K562 (cell line): Measurements from ENCODE around the gene TP53BP1. TPM values are rescaled to one million over a fixed set of nuclear protein-coding genes. Genes with fewer than 3 reads are reported as not detected.

ENCODE experiments used
- ATAC-seq: fragments of 200-7000 bp; cut with Tn5 transposase; 3 replicates; pipeline ENCODE4 v1.9.1; 2020; ENCODE audit warnings: moderate library complexity
- BruUV-seq: library from RNA; stranded (reverse); fragments of 400-500 nt; replicated peaks from 2 replicates; lab custom pipeline; 2021; lab: Mats Ljungman, UMichigan
- CTCF ChIA-PET: fragments of 300-600 bp; formaldehyde crosslinking; extraction: SDS; loops from one replicate; lab custom pipeline; 2021; ENCODE audit warnings: low intra/inter-chr PET ratio; lab: Yijun Ruan, JAX
- POLR2A ChIA-PET: fragments of 300-600, 350-650 bp; sonication (Branson Sonifier 250); formaldehyde crosslinking; extraction: SDS; loops from one replicate; lab custom pipeline; 2021; ENCODE audit warnings: antibody characterized with exemption, inconsistent platforms; lab: Yijun Ruan, JAX
- DNase-seq, 4 experiments: peaks; one replicate each; pipeline versions ENCODE4 v3.0.0 to v3.0.0-alpha.2; 2011 to 2018; ENCODE audit warnings: low spot score in 3 of 4, mixed read lengths in 3 of 4; ENCODE audit errors: extremely low read depth in 1 of 4
- FAIRE-seq: peaks from 2 replicates; lab custom pipeline; 2011; peaks lifted over from hg19 to GRCh38; lab: Jason Lieb, UNC
- H2AFZ ChIP-seq: 2 replicates; pipeline ENCODE4 v1.6.0; 2011; ENCODE audit warnings: low read depth, low read length, control low read depth, inconsistent platforms
- H3K27ac ChIP-seq: fragments of 200-600 bp; 3 replicates; pipeline ENCODE4 v1.8.0; 2011; ENCODE audit warnings: low read depth, mild to moderate bottlenecking, control low read depth, inconsistent platforms, low read length, moderate library complexity, mixed read lengths; ENCODE audit errors: extremely low read depth
- H3K27me3 ChIP-seq, 2 experiments: fragments of 300-600 bp in 1 of 2; 2 replicates in 1 of 2; 3 replicates in 1 of 2; pipeline versions ENCODE4 v1.6.0 to v1.8.0; 2011; ENCODE audit warnings: inconsistent platforms in 2 of 2, low read length in 2 of 2, mild to moderate bottlenecking in 1 of 2, mixed read lengths in 1 of 2, moderate library complexity in 1 of 2; ENCODE audit not compliant: control insufficient read depth in 2 of 2, insufficient read depth in 2 of 2
- H3K36me3 ChIP-seq: fragments of 300-600 bp; 3 replicates; pipeline ENCODE4 v1.8.0; 2011; ENCODE audit warnings: mild to moderate bottlenecking, low read length, inconsistent platforms; ENCODE audit not compliant: control insufficient read depth, insufficient read depth
- H3K4me1 ChIP-seq, 2 experiments: fragments of 200-600 bp in 1 of 2; replicated peaks in 1 of 2; 2 replicates in 1 of 2; 3 replicates in 1 of 2; pipeline versions ENCODE4 v1.5.1 to v1.8.0; 2011; ENCODE audit warnings: inconsistent platforms in 2 of 2, low read length in 2 of 2, mild to moderate bottlenecking in 1 of 2, mixed read lengths in 1 of 2, moderate library complexity in 1 of 2; ENCODE audit not compliant: control insufficient read depth in 2 of 2, insufficient read depth in 2 of 2
- H3K4me2 ChIP-seq: 2 replicates; pipeline ENCODE4 v1.6.1; 2011; ENCODE audit warnings: low read length, control low read depth, inconsistent platforms, mixed read lengths; ENCODE audit not compliant: insufficient read depth
- H3K4me3 ChIP-seq: fragments of 200-600 bp; sonication (generic), shearing (Covaris generic); 2 replicates; pipeline ENCODE4 v1.5.1; 2016; ENCODE audit warnings: control low read depth, inconsistent platforms
- H3K79me2 ChIP-seq: fragments of 200-600 bp; 3 replicates; pipeline ENCODE4 v1.8.0; 2011; ENCODE audit warnings: low read length, inconsistent platforms; ENCODE audit not compliant: control insufficient read depth, insufficient read depth
- H3K9ac ChIP-seq, 2 experiments: 2 replicates each; pipeline versions ENCODE4 v1.6.0 to v1.6.1; 2011; ENCODE audit warnings: low read depth in 2 of 2, low read length in 2 of 2, control low read depth in 1 of 2, inconsistent platforms in 1 of 2, mild to moderate bottlenecking in 1 of 2, mixed read lengths in 1 of 2; ENCODE audit not compliant: insufficient read depth in 1 of 2
- H3K9me1 ChIP-seq: one replicate; pipeline ENCODE4 v1.6.0; 2011; ENCODE audit warnings: inconsistent platforms, mild to moderate bottlenecking, low read length, moderate library complexity; ENCODE audit not compliant: control insufficient read depth, insufficient read depth
- H3K9me3 ChIP-seq: replicated peaks from 2 replicates; pipeline ENCODE4 v1.5.1; 2011; ENCODE audit warnings: low read depth, low read length, inconsistent platforms; ENCODE audit not compliant: control insufficient read depth, insufficient read depth
- H4K20me1 ChIP-seq: replicated peaks from 2 replicates; pipeline ENCODE4 v1.6.1; 2011; ENCODE audit warnings: low read length, inconsistent platforms, mixed read lengths; ENCODE audit not compliant: control insufficient read depth, insufficient read depth
- HMG20B ChIP-seq: fragments of 250-450 bp; sonication (Bioruptor Pico); IDR thresholded peaks from 2 replicates; pipeline ENCODE4 v1.5.0; 2021; ENCODE audit warnings: mild to moderate bottlenecking
- HNRNPLL ChIP-seq: fragments of 200-400 bp; formaldehyde crosslinking; IDR thresholded peaks from 2 replicates; pipeline ENCODE4 v1.6.1; 2017; ENCODE audit warnings: low read length, low read depth, mild to moderate bottlenecking; ENCODE audit not compliant: poor library complexity, severe bottlenecking
- KAT8 ChIP-seq: fragments of 450-650 bp; IDR thresholded peaks from 2 replicates; pipeline ENCODE4 v1.6.1; 2016; ENCODE audit warnings: low read depth, mild to moderate bottlenecking
- MAFK ChIP-seq: IDR thresholded peaks from 2 replicates; pipeline ENCODE4 v1.6.1; 2011; ENCODE audit warnings: low read length, improper control_type of control experiment
- NCOA6 ChIP-seq: fragments of 450-650 bp; IDR thresholded peaks from 2 replicates; pipeline ENCODE4 v1.6.1; 2017; ENCODE audit warnings: mild to moderate bottlenecking
- RAD21 ChIP-seq, 2 experiments: fragments of 250-450 bp in 1 of 2; fragments of 450-650 bp in 1 of 2; sonication (Bioruptor Pico) in 1 of 2; formaldehyde crosslinking in 1 of 2; IDR thresholded peaks in 1 of 2; conservative IDR thresholded peaks in 1 of 2; 2 replicates each; pipeline versions ENCODE4 v1.4.0 to v1.8.0; 2020 to 2022; ENCODE audit warnings: mild to moderate bottlenecking in 2 of 2, moderate library complexity in 1 of 2
- SMC3 ChIP-seq: conservative IDR thresholded peaks from 2 replicates; pipeline ENCODE4 v1.6.1; 2011; ENCODE audit warnings: low read depth, low read length, improper control_type of control experiment; ENCODE audit not compliant: insufficient read depth
- WGBS: fragments of 100-300 bp; shearing (Covaris generic); methylation state at CpG from one replicate; pipeline ENCODE4 v1.1.6; 2016; ENCODE audit warnings: low coverage, mixed read lengths; ENCODE audit not compliant: insufficient coverage; ENCODE audit errors: missing lambda C conversion rate; 5-methylcytosine and 5-hydroxymethylcytosine counted together
- in situ Hi-C: fragments of 300-500 bp; cut with MboI; formaldehyde crosslinking; loops from 4 replicates; pipeline ENCODE4 v1.15.0; 2018; ENCODE audit warnings: inconsistent platforms, mixed read lengths
- intact Hi-C: fragments of 100-400 bp; cut with micrococcal nuclease; formaldehyde crosslinking; loops from 2 replicates; pipeline ENCODE4 v1.14.2; 2022
- polyA plus RNA-seq, 8 experiments: library from polyadenylated mRNA; depleted of rRNA in 4 of 8; stranded (reverse) in 5 of 8; unstranded in 3 of 8; fragments of >200 nt; fragmentation: Nextera tagmentation in 2 of 8; fragmentation: Illumina TruSeq in 1 of 8; extraction: Ambion mirVana in 2 of 8; extraction: Trizol in 1 of 8; gene quantifications; 2 replicates each; pipeline versions ENCODE4 v1.2.1 to v1.2.3, GENCODE V29; 2011 to 2014; ENCODE audit warnings: inconsistent platforms in 1 of 8, missing spikeins in 1 of 8
- total RNA-seq, 7 experiments: library from RNA; depleted of rRNA in 6 of 7; stranded (reverse); fragments of >200 nt in 6 of 7; fragmentation: Illumina TruSeq in 2 of 7; extraction: Trizol in 2 of 7; gene quantifications; 2 replicates each; pipeline versions ENCODE4 v1.2.1 to v1.2.3, GENCODE V29; 2011 to 2021; ENCODE audit warnings: low replicate concordance in 1 of 7
- TF ChIP-seq, protein P1 (sequence below), 3 experiments: IDR thresholded peaks in 2 of 3; conservative IDR thresholded peaks in 1 of 3; 2 replicates each; pipeline ENCODE4 v1.5.1; 2011 to 2012; ENCODE audit warnings: low read length in 3 of 3, mild to moderate bottlenecking in 3 of 3, control low read depth in 2 of 3, improper control_type of control experiment in 1 of 3, inconsistent platforms in 1 of 3, low read depth in 1 of 3, mixed read lengths in 1 of 3, moderate library complexity in 1 of 3; ENCODE audit not compliant: insufficient read depth in 2 of 3
- TF ChIP-seq, protein P2 (sequence below): sonication (generic); formaldehyde crosslinking; IDR thresholded peaks from 2 replicates; pipeline ENCODE4 v1.8.1; 2023; ENCODE audit warnings: mild to moderate bottlenecking, missing genetic modification reagents
- TF ChIP-seq, protein P3 (sequence below), 2 experiments: fragments of 150-350 bp in 1 of 2; IDR thresholded peaks; 2 replicates each; pipeline ENCODE4 v1.6.1; 2012 to 2016; ENCODE audit warnings: low read depth in 2 of 2, low read length in 2 of 2, mild to moderate bottlenecking in 1 of 2, moderate library complexity in 1 of 2
- TF ChIP-seq, protein P4 (sequence below): sonication (generic); formaldehyde crosslinking; IDR thresholded peaks from 2 replicates; pipeline ENCODE4 v1.8.0; 2022; ENCODE audit warnings: missing genetic modification reagents, mild to moderate bottlenecking, borderline replicate concordance

Gene TP53BP1
- total and polyA plus RNA-seq, 9 of the 15 experiments (the other 6 are each of a cell fraction or from before 2014, with no cell fraction given): 5.7 to 63.3 (median 30.9) TPM

DNA sequence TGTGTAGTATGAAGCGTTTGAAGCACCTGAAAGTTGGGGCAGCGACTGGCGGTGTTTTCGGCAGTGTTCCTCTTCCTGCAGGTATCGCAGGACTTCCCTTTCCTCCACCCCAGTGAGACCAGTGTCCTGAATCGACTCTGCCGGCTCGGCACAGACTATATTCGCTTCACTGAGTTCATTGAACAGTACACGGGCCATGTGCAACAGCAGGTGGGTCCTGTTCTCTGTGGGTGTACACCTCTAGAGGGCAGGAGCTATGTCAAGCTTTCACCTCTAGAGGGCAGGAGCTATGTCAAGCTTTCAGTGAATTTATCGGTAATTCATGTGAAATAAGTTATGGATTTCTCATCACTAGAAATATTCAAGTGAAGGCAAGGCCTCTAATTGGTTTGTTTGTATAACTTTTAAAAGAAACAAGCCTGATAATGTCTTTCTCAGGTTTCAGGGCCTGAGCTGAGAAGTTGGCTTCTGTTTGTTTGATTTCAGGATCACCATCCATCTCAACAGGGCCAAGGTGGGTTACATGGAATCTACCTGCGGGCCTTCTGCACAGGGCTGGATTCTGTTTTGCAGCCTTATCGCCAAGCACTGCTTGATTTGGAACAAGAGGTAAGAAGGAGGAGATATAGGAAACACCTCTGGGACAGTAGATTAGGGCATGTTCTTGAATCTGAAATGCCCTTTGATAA, 116.8 kb downstream of the TP53BP1 start:
- no peaks in the 10 kb centered on the region for H3K9me3 ChIP-seq
- DNase-seq (peak; percentile 36 to 58 (median 42)), ATAC-seq (peak; percentile 70), FAIRE-seq (peak; percentile 94)
- intact Hi-C loops (no loop called here), in situ Hi-C loops (no loop called here)
- H3K79me2 ChIP-seq: peaks cover 55% of the 10 kb centered on the region
- 69% methylated on average over 13 of the region's 13 CpGs for WGBS
- no peaks in the 10 kb centered on the region for H3K9me1 ChIP-seq
- H3K4me3 ChIP-seq: no peak overlapping the region
- no TSS peak for BruUV-seq
- no peak overlapping the region for H2AFZ ChIP-seq
- no peak overlapping the region for H3K27ac ChIP-seq
- no peaks in the 10 kb centered on the region for H3K27me3 ChIP-seq
- CTCF ChIA-PET: interaction anchor here (0.6 kb wide), 1 partner anchor 29 kb away, joined by 3 read pairs; no protein-coding TSS in a partner anchor
- H3K4me1 ChIP-seq: peaks cover 4 to 7% of the 10 kb centered on the region in 2 experiments; a peak in 2 of 5 replicates
- no peak overlapping the region for H3K9ac ChIP-seq
- peaks cover 73% of the 10 kb centered on the region for H3K36me3 ChIP-seq
- H3K4me2 ChIP-seq: no peak overlapping the region
- POLR2A ChIA-PET: interaction anchor here (0.6 to 1.4 kb wide), 3 partner anchors 14 to 39 kb away, joined by 3 read pairs; no protein-coding TSS in a partner anchor
- H4K20me1 ChIP-seq: 0 out of 2 replicates have a peak, but pooled peaks cover 5% of the 10 kb centered on the region
- TF ChIP-seq, protein P1, sequence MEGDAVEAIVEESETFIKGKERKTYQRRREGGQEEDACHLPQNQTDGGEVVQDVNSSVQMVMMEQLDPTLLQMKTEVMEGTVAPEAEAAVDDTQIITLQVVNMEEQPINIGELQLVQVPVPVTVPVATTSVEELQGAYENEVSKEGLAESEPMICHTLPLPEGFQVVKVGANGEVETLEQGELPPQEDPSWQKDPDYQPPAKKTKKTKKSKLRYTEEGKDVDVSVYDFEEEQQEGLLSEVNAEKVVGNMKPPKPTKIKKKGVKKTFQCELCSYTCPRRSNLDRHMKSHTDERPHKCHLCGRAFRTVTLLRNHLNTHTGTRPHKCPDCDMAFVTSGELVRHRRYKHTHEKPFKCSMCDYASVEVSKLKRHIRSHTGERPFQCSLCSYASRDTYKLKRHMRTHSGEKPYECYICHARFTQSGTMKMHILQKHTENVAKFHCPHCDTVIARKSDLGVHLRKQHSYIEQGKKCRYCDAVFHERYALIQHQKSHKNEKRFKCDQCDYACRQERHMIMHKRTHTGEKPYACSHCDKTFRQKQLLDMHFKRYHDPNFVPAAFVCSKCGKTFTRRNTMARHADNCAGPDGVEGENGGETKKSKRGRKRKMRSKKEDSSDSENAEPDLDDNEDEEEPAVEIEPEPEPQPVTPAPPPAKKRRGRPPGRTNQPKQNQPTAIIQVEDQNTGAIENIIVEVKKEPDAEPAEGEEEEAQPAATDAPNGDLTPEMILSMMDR (IDR thresholded peaks at IDR 0.05 in 2 of 3, conservative IDR thresholded peaks at IDR 0.05 in 1 of 3; ENCODE audit: insufficient read depth in 2 of 3, low read depth in 1 of 3, low read length in 3 of 3): peak; percentile 77 to 95 (median 82)
- TF ChIP-seq RAD21 (CRISPR knock-in tag; conservative IDR thresholded peaks at IDR 0.05 in 1 of 2, IDR thresholded peaks at IDR 0.05 in 1 of 2) (peak in 1 of 2 experiments; percentile 16; a peak in 2 of 4 replicates), SMC3 (0 out of 2 replicates have a peak, but pooled peaks have one; percentile 7), MAFK (no peak), HNRNPLL (no peak), KAT8 (no peak), HMG20B (CRISPR knock-in tag) (no peak), NCOA6 (no peak)
- TF ChIP-seq, protein P2, sequence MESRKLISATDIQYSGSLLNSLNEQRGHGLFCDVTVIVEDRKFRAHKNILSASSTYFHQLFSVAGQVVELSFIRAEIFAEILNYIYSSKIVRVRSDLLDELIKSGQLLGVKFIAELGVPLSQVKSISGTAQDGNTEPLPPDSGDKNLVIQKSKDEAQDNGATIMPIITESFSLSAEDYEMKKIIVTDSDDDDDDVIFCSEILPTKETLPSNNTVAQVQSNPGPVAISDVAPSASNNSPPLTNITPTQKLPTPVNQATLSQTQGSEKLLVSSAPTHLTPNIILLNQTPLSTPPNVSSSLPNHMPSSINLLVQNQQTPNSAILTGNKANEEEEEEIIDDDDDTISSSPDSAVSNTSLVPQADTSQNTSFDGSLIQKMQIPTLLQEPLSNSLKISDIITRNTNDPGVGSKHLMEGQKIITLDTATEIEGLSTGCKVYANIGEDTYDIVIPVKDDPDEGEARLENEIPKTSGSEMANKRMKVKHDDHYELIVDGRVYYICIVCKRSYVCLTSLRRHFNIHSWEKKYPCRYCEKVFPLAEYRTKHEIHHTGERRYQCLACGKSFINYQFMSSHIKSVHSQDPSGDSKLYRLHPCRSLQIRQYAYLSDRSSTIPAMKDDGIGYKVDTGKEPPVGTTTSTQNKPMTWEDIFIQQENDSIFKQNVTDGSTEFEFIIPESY: peak; percentile 33; the same call in 1 of the 2 replicates
- TF ChIP-seq, protein P3, sequence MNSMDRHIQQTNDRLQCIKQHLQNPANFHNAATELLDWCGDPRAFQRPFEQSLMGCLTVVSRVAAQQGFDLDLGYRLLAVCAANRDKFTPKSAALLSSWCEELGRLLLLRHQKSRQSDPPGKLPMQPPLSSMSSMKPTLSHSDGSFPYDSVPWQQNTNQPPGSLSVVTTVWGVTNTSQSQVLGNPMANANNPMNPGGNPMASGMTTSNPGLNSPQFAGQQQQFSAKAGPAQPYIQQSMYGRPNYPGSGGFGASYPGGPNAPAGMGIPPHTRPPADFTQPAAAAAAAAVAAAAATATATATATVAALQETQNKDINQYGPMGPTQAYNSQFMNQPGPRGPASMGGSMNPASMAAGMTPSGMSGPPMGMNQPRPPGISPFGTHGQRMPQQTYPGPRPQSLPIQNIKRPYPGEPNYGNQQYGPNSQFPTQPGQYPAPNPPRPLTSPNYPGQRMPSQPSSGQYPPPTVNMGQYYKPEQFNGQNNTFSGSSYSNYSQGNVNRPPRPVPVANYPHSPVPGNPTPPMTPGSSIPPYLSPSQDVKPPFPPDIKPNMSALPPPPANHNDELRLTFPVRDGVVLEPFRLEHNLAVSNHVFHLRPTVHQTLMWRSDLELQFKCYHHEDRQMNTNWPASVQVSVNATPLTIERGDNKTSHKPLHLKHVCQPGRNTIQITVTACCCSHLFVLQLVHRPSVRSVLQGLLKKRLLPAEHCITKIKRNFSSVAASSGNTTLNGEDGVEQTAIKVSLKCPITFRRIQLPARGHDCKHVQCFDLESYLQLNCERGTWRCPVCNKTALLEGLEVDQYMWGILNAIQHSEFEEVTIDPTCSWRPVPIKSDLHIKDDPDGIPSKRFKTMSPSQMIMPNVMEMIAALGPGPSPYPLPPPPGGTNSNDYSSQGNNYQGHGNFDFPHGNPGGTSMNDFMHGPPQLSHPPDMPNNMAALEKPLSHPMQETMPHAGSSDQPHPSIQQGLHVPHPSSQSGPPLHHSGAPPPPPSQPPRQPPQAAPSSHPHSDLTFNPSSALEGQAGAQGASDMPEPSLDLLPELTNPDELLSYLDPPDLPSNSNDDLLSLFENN (IDR thresholded peaks at IDR 0.05; ENCODE audit: low read depth in 2 of 2, low read length in 2 of 2): no peak
- TF ChIP-seq, protein P4, sequence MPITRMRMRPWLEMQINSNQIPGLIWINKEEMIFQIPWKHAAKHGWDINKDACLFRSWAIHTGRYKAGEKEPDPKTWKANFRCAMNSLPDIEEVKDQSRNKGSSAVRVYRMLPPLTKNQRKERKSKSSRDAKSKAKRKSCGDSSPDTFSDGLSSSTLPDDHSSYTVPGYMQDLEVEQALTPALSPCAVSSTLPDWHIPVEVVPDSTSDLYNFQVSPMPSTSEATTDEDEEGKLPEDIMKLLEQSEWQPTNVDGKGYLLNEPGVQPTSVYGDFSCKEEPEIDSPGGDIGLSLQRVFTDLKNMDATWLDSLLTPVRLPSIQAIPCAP (CRISPR knock-in tag): no peak
